SJSA1 (cell line): Measurements from ENCODE around the gene SLC30A5. TPM values are rescaled to one million over a fixed set of nuclear protein-coding genes. Genes with fewer than 3 reads are reported as not detected.

Source experiments
- DNase-seq, 2 experiments: peaks; one replicate each; pipeline ENCODE4 v3.0.0-alpha.2; 2015 to 2020; ENCODE audit warnings: low spot score in 2 of 2, low read depth in 1 of 2
- H3K27ac ChIP-seq: fragments of 250-450 bp; sonication (Bioruptor Pico); 2 replicates; pipeline ENCODE4 v1.5.1; 2020; ENCODE audit warnings: mild to moderate bottlenecking, moderate library complexity
- H3K27me3 ChIP-seq: fragments of 250-450 bp; sonication (Bioruptor Pico); replicated peaks from 2 replicates; pipeline ENCODE4 v1.5.1; 2020; ENCODE audit warnings: mild to moderate bottlenecking, moderate library complexity
- H3K36me3 ChIP-seq: fragments of 250-450 bp; sonication (Bioruptor Pico); 2 replicates; pipeline ENCODE4 v1.5.1; 2020; ENCODE audit warnings: mild to moderate bottlenecking
- H3K4me1 ChIP-seq: fragments of 250-450 bp; sonication (Bioruptor Pico); replicated peaks from 2 replicates; pipeline ENCODE4 v1.6.1; 2021; ENCODE audit warnings: mild to moderate bottlenecking
- H3K4me3 ChIP-seq: fragments of 250-450 bp; sonication (Bioruptor Pico); 2 replicates; pipeline ENCODE4 v1.5.1; 2020; ENCODE audit warnings: mild to moderate bottlenecking
- H3K9me3 ChIP-seq: fragments of 250-450 bp; sonication (Bioruptor Pico); replicated peaks from 2 replicates; pipeline ENCODE4 v1.5.1; 2020; ENCODE audit warnings: mild to moderate bottlenecking
- total RNA-seq: library from RNA; depleted of rRNA; stranded (reverse); fragments of >200 nt; shearing (Covaris generic); gene quantifications from 2 replicates; pipeline ENCODE4 v1.2.3, GENCODE V29; 2014; rRNA removed

SLC30A5 gene
- total RNA-seq, 1 experiment from 2014 or later: 86.3 TPM

DNA sequence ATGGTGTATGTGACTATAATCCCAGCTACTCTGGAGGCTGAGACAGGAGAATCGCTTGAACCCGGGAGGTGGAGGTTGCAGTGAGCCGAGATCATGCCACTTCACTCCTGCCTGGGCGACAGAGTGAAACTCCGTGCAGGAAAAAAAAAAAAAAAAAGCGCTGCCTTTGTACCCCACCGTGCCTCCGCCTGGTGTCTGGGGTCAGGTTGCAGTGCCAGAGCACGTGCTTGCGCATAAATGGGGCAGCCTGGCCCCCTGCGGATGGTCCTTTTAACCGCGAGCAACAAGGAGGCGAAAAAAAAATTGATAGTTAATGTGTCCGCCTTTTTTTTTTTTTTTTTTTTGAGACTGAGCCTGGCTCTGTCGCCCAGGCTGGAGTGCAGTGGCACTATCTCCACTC lies 66.8 kb downstream of the SLC30A5 start:
- no peak for DNase-seq
- Histone ChIP-seq H3K4me3 (no peak overlapping the region), H3K9me3 (no peaks in the 10 kb centered on the region), H3K36me3 (no peaks in the 10 kb centered on the region), H3K27me3 (no peaks in the 10 kb centered on the region), H3K27ac (no peak overlapping the region), H3K4me1 (no peaks in the 10 kb centered on the region)

DNA sequence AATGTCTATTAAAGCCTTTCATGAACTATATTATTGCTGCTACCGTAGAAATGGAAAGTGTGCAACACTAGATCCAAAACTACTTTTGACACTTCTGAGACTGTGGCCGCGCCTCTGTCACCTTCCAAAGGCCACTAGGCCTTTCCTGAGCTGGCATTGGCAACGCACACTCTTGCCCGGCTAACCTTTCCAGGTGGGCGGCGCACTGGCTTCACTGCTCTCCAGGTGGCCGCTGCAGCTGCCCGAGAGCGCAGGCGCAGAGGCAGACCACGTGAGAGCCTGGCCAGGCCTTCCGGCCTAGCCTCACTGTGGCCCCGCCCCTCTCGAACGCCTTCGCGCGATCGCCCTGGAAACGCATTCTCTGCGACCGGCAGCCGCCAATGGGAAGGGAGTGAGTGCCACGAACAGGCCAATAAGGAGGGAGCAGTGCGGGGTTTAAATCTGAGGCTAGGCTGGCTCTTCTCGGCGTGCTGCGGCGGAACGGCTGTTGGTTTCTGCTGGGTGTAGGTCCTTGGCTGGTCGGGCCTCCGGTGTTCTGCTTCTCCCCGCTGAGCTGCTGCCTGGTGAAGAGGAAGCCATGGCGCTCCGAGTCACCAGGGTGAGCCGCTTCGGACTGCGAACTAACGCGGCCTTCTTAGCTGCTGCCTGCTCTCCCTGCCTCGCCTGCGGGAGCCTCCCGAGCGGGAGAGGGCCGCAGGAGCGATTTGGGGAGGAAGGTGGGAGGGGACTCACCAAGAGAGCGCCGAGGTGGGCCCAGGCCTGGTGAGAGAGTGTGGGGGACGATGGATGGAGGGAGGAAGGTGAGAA lies 73.1 kb downstream of the SLC30A5 start, which contains the start of gene CCNB1:
Gene CCNB1 (plus strand): TSS at position 465 of the 807 bp plus-strand sequence. CDS start 113 bp downstream, at position 578.
- Histone ChIP-seq H3K4me1 (peaks cover 16% of the 10 kb centered on the region), H3K9me3 (no peaks in the 10 kb centered on the region), H3K27me3 (no peaks in the 10 kb centered on the region), H3K4me3 (peak within 1 kb of the TSS; percentile 60), H3K36me3 (peaks cover 49% of the 10 kb centered on the region), H3K27ac (peak within 1 kb of the TSS; percentile 79)
- peak; percentile 96 to 97 for DNase-seq

DNA sequence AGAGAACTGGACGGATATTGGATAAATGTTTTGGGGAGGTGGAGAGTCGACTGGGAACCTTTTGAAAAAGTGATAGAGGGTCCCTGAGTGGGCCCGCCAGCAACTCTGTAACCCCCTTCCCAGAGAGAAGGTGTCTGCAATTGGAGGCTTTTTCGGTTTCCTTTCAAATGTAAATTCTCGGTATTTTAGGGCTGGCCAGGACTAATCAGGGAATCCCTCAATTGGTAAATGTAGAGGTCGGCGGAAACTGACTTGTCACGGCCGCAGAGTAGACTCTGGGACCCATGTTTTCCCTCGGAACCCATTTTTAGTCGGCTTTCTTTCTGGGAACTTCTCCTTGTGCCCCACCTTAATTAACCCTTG lies 73.7 kb downstream of the SLC30A5 start:
- Histone ChIP-seq H3K4me1 (peaks cover 16% of the 10 kb centered on the region), H3K27me3 (no peaks in the 10 kb centered on the region), H3K4me3 (peak overlapping the region; percentile 60), H3K27ac (peak overlapping the region; percentile 79), H3K36me3 (peaks cover 54% of the 10 kb centered on the region), H3K9me3 (no peaks in the 10 kb centered on the region)
- no peak for DNase-seq

DNA sequence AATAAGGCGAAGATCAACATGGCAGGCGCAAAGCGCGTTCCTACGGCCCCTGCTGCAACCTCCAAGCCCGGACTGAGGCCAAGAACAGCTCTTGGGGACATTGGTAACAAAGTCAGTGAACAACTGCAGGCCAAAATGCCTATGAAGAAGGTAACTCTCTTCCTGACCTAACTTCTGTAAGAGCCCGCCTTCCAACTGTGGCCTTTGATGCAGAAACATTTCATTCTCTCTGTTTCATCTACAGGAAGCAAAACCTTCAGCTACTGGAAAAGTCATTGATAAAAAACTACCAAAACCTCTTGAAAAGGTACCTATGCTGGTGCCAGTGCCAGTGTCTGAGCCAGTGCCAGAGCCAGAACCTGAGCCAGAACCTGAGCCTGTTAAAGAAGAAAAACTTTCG lies 74.1 kb downstream of the SLC30A5 start:
- no peaks in the 10 kb centered on the region for H3K9me3 ChIP-seq
- peaks cover 58% of the 10 kb centered on the region for H3K36me3 ChIP-seq
- H3K4me3 ChIP-seq: peak overlapping the region; percentile 60
- H3K27me3 ChIP-seq: no peaks in the 10 kb centered on the region
- DNase-seq: no peak
- H3K4me1 ChIP-seq: peaks cover 16% of the 10 kb centered on the region
- peak overlapping the region; percentile 79 for H3K27ac ChIP-seq

DNA sequence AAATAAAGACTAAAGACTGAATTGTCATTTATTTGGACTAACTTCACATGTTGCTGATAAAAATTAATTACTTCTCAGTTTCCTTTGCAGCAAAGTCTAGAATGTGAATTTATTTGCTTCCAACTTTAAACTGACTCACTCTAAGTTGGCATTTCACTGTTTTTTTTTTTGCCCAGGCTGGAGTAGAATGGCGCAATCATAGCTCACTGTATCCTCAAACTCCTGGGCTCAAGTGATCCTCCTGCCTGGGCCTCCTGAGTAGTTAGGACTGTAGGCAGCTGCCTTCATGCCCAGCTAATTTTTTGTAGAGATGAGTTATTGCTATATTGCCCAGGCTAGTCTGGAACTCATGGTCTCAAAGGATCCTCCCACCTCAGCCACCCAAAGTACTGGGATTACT lies 76.7 kb downstream of the SLC30A5 start:
- no peak overlapping the region for H3K4me3 ChIP-seq
- DNase-seq: no peak
- no peak overlapping the region for H3K27ac ChIP-seq
- H3K9me3 ChIP-seq: no peaks in the 10 kb centered on the region
- H3K27me3 ChIP-seq: no peaks in the 10 kb centered on the region
- peaks cover 83% of the 10 kb centered on the region for H3K36me3 ChIP-seq
- H3K4me1 ChIP-seq: peaks cover 16% of the 10 kb centered on the region

DNA sequence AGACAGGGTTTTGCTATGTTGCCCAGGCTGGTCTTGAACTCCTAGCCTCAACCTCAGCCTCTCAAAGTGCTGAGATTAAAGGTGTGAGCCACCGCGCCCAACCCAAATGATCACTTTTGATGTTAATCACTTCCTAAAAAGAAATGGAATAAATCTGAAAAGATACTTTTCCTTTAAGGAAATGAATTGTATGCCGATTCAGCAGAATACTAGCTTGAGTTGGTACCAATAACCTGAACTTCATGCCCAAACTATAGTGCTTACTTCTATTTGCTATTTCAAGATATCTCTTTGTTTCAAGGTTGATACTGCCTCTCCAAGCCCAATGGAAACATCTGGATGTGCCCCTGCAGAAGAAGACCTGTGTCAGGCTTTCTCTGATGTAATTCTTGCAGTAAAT lies 77.2 kb downstream of the SLC30A5 start:
- Histone ChIP-seq H3K27ac (no peak overlapping the region), H3K36me3 (peaks cover 86% of the 10 kb centered on the region), H3K9me3 (no peaks in the 10 kb centered on the region), H3K4me3 (no peak overlapping the region), H3K4me1 (peaks cover 16% of the 10 kb centered on the region), H3K27me3 (no peaks in the 10 kb centered on the region)
- DNase-seq: no peak

Other genes starting within 250 kb of the SLC30A5 start
- gene CCNB1, start 73.1 kb downstream of the SLC30A5 start, total RNA-seq: 295 and 308 TPM in 2 replicates
- 64.9 and 81.4 TPM in 2 replicates for gene CENPH, start 95.6 kb downstream of the SLC30A5 start, total RNA-seq
- 50.0 and 57.6 TPM in 2 replicates for gene CDK7, start 140.9 kb downstream of the SLC30A5 start, total RNA-seq
- 2.4 and 4.4 TPM in 2 replicates for gene CCDC125, start 238.8 kb downstream of the SLC30A5 start, total RNA-seq